Raji (cell line): ENCODE data around the gene SCCPDH.

Source experiments
- POLR2A ChIP-seq: IDR thresholded peaks from 2 replicates; pipeline ENCODE4 v1.6.1; 2011; ENCODE audit warnings: low read depth, low read length, control low read depth; ENCODE audit not compliant: insufficient read depth

The SCCPDH gene

DNA sequence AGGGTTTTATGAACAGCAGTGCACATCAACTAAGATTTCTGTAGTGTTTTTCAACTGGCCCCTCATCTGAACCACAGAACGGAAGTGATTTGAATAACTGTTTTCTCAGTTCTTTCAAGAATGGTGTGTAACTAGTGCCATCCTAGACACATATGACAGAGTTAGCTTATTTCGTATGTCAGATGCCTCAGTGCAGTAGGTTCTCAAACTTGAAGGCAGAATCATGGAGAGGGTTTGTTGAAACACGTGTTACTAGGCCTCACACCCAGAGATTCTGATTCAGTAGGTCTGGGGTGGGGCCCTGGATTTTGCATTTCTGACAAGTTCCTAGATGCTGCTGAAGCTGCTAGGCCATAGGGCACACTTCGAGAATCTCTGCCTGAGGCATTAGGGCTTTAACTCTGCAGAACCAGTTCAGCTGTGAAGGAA is 49.0 kb downstream of the SCCPDH start:
- TF ChIP-seq POLR2A = peak; percentile 33; the same call in 1 of the 2 replicates

DNA sequence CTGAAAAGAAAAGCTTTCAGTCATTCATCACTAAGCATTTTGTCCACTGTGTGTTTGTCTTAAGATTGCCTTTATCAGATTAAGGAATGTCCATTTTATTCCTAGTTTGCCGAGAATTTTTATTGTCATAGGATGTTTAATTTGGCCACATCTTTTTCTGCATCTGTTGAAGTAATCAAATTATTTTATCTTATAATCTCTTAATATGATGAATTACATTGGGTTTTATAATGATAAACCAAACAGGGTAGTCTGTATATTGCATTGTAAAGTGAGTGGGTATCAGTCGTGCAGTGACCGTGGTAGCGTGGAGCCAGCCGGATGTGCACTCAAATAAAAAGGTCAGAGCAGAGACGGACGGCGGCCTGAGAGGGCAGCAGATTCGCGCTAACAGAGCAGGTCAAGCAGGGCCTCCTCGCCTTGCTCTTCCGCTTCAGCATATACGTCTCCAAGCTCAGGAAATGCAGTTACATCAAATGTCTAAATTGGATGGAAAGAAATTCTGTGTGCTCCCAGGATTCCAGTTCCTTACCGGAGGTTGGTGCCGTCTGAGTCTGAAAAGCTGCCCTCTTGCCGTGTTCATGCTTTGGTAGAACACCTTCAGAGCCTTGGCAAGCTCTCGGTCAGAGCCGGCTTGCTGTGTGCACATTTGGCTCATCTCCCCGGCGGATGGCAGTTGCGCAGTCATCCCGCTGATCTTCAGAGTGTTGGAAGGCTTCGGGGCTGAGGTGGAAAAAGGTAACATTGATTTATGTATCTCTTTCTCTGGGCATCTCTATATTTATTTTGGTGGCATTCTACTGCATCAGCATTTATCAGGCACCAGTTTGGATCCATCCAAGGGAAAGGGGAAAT is 51.5 kb downstream of the SCCPDH start:
- no peak for TF ChIP-seq POLR2A

DNA sequence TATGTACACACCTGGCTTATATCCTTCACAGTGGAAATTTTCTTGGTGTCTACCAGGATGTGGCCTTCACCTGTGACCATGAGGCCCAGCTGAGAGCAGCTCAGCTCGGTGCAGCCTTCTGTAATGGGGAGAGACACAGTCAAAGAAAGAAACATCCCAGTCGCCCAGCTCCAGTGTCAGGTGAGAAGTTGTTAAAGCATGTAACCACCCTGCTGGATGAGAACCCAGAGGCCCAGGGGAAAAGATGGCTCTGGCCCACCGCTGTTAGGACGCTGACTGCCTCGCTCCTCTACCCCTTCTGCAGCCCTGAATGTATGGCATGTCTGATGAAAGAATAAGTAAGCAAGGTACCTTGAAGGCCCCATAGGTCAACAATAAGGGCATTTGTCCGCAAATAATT is 52.7 kb downstream of the SCCPDH start:
- TF ChIP-seq POLR2A = no peak

DNA sequence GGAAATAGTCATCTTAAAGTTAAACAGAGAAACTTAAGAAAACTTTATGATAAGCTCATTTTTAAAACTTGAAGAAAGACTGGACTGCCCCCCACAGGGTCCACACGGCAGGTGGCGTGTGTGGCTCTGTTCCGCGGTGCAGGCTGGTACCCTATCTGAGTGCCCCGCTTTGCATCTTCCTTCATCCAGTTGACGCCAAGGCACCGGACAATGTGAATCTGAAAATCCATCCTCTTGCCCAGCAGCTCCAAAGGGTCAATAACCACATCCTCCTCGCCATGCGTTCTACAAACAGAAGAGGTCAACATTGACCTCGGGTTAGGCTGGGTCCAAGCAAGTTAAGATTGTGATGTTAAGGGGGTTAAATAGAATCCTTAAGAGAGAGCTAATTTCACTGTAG is 54.5 kb downstream of the SCCPDH start:
- TF ChIP-seq POLR2A = no peak

- TF ChIP-seq POLR2A = no peak
Observed at GRCh38 chr1:246779561-246780175, 55.5 kb downstream of the SCCPDH start.

GRCh38 chr1:246780264-246780663 is 56.1 kb downstream of the SCCPDH start:
- TF ChIP-seq POLR2A = no peak

GRCh38 chr1:246781212-246781611 is 57.0 kb downstream of the SCCPDH start:
- TF ChIP-seq POLR2A = no peak

DNA sequence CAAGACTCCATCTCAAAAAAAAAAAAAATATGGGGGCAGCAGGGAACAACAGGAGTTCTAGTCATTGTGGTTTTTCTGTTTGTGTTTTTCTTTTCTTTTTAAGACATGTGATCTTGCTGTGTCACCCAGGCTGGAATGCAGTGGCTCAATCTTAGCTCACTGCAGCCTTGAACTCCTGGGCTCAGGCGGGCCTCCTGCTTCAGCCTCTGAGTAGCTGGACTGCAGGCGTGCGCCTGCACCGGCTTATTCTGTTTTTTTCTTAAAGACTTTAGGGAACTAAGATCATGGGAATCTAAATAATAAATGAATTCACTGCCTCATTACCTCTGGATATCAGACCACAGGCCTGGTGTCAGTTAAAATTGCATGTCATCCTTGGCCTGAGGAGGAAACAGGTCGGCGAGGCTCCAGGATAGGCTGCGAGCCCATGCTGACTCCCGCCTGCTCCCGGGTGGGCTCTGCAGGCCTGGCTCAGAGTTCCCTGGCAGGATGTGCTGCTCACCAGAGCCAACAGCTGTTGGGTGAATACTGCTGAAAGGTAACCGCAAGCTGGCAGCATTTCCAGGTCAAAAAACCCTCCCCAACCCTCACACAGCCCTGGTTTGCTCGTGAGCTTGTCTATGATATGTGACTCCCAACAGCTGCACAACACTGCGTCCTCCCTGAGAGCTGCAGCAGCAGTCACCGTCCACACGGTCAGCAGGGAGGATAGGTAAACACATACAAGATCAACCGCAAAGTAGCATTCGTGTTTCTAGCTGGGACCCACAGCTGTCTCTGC is 58.1 kb downstream of the SCCPDH start:
- no peak for TF ChIP-seq POLR2A

- TF ChIP-seq POLR2A = no peak
Observed at GRCh38 chr1:246784621-246785493, 60.6 kb downstream of the SCCPDH start.

DNA sequence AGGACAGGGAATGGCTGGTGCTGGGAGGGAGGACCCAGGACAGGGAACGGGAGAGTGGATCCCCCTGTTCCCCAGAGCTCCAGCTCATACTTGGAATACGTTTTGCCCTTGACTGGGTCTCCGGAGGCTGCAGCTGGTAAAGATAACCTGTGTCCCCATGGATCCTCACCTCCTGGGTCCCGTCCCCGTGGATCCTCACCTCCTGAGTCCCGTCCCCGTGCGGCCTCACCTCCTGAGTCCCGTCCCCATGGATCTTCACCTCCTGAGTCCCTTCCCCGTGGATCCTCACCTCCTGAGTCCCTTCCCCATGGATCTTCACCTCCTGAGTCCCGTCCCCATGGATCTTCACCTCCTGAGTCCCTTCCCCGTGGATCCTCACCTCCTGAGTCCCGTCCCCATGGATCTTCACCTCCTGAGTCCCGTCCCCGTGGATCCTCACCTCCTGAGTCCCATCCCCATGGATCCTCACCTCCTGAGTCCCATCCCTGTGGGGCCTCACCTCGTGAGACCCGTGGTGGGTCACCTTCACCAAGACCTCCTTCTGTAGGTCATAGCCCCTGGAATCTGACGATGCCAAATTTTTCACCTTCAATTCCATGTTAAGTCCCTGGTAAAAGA is 61.4 kb downstream of the SCCPDH start:
- TF ChIP-seq POLR2A = no peak

DNA sequence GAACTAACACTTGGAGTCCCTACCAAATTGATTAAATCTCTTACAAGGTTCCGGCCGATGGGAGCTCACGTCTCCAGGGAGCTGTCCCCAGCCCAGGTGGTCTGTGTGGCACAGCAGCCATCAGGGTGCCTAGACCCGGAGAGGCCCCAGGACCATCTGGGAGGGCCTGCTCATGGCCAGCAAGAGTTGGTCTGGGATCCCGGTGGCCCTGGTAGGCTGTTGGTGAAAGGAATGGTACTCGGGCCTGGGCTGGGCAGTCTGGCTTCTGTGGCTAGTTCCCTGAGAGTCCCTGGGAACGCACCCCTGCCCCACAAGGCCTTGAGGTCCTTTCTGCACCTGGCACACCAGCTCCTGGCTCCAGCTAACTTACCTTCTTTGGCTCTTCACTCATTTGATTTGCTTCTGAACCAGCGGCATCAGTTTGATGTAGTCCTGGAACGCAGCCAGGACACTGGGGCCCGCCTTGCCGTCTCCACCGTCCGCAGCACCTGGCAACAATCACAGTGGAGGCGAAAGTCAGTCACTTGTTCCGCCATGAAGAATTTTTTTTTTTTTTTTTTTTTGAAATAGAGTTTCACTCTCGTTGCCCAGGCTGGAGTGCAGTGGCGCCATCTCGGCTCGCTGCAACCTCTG is 62.5 kb downstream of the SCCPDH start:
- TF ChIP-seq POLR2A = no peak

DNA sequence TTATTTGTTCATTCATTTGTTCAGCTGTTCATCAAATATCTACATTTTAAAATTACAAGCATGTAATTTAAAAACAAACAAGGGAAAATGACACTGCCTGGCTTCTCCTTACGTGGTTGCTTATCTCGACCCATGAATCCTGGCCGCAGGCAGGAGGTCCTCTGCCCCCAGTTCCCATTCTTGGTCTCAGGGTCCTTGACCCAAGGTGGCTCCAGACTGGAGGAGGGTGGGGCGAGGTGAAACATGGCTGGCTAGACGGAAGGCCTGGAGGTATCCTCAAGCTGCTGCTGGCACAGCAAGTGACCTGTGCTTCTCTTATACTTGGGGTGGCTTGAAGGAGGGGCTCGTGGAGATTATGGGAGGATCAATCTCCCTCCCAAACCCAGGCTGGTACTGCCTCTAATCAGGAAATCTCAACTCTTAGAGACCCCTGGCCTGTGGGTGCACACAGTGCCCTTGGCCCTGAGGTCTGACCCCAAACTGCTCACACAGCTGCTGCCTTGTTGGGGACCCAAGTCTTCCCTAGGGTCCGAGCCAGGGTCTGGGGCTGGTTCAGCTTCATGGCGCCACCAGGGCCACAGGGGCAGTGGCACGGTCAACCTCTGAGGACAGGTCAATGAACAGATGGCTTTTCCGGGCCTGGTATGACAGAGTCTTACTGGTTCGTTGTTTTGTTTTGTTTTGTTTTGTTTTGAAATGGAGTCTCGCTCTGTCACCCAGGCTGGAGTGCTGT is 63.7 kb downstream of the SCCPDH start:
- TF ChIP-seq POLR2A = no peak

DNA sequence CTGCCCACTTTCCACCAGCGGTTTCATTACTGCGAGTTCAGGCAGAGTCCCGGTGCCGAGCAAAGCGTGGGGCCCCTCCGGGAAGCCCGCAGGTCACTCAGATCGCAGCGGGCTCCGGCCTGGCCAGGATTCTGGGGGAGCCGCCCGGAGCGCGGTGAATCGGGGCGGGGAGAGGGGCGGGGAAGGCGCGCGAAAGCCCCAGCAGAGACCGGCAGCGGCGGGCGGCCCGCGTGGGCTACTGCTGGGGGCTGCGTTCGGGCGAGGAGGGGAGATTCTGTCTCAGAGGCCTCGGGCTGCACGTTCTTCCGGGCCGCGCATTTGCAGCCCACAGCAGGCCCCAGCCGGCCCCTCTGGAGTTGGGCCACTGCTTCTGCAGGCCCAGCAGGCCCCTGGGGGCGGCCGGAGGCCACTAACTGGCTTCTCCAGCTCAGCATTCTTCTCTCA is 64.7 kb downstream of the SCCPDH start:
- no peak for TF ChIP-seq POLR2A
